Esophagus squamous epithelium (tissue), 4 donors: ENCODE results near the gene PIF1.

Experiments used
- CTCF ChIP-seq, 6 experiments: fragments of 450-650 bp in 4 of 6; fragments of 200-600 bp in 2 of 6; sonication (generic) in 2 of 6; IDR thresholded peaks; one replicate each; pipeline ENCODE4 v1.5.1; 2016 to 2019; ENCODE audit warnings: antibody characterized with exemption in 6 of 6, mild to moderate bottlenecking in 4 of 6, moderate library complexity in 4 of 6
- POLR2A ChIP-seq, 4 donors: fragments of 450-650 bp; IDR thresholded peaks; one replicate each; pipeline ENCODE4 v1.6.1; 2017; ENCODE audit warnings: antibody characterized with exemption in 4 of 4, mild to moderate bottlenecking in 4 of 4, moderate library complexity in 3 of 4

DNA sequence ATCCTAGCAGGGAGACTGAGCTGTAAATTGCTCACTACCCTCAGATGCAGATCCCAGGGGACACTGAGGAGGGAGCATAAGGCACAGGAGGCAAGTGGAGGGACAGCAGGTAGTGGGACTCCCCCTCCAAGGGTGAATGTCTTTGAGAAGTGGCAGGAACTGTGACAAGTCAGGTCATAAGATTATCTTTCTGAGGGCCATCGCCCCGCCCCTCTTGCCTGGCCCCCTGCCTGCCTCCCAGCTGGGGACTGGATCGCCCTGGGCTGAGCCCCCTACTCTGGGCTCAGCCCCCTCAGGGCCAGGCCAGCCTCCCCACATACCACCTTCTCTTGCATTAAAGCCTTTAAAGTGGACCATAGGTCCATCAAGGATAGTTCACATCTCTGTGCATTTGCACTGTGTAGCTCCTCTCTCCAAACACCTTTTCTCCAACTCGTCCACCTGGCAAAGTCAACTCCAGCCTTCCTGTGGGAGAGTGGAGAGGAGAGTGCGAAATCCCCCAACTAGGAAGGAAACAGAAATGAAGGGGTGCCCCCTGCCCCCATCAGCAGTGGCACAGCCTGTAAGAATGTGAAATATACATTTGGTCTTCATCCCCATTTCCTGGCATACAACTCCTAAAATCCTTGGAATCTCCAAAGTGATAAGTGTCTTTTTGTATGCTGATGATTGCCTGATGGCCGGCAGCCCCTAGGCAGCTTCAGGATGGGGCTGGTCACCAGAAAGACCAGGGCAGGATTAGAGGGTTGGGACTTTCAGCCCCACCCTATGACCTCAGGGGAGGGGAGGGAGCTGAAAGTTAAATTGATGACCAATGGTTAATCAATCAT, 14.7 kb downstream of the PIF1 start:
- TF ChIP-seq CTCF (IDR thresholded peaks at IDR 0.05) (no peak), POLR2A (IDR thresholded peaks at IDR 0.05) (no peak)
